Dendritic cell treated with granulocyte-macrophage colony-stimulating factor and Interleukin-4, amounts not matched to agents 40 ng/mL and 50 ng/mL, for 4 days (primary cell): Measurements from ENCODE around the gene CMTM5.

ENCODE experiments used
- H3K27ac Mint-ChIP-seq: one replicate; pipeline ENCODE4 v1.8.0; 2022; ENCODE audit warnings: mild to moderate bottlenecking, mixed read lengths
- H3K27me3 Mint-ChIP-seq: one replicate; pipeline ENCODE4 v1.8.0; 2022; ENCODE audit warnings: mild to moderate bottlenecking, mixed read lengths
- H3K36me3 Mint-ChIP-seq: one replicate; pipeline ENCODE4 v1.8.0; 2022; ENCODE audit warnings: low read depth, mixed read lengths
- H3K4me1 Mint-ChIP-seq: one replicate; pipeline ENCODE4 v1.8.0; 2022; ENCODE audit warnings: low read depth, mixed read lengths
- H3K4me3 Mint-ChIP-seq: one replicate; pipeline ENCODE4 v1.8.0; 2022; ENCODE audit warnings: mild to moderate bottlenecking, moderate library complexity, mixed read lengths
- H3K9me3 Mint-ChIP-seq: one replicate; pipeline ENCODE4 v1.8.0; 2022; ENCODE audit warnings: mixed read lengths
- intact Hi-C: fragments of 100-400 bp; cut with micrococcal nuclease; formaldehyde crosslinking; loops from one replicate; pipeline ENCODE4 v1.15.0; 2022

Gene CMTM5

GRCh38 chr14:23404331-23404900 is 27.6 kb downstream of the CMTM5 start:
- Mint-ChIP-seq H3K9me3 (no peaks in the 10 kb centered on the region), H3K4me3 (no peak overlapping the region), H3K27ac (no peak overlapping the region), H3K4me1 (peaks cover 15% of the 10 kb centered on the region), H3K36me3 (no peaks in the 10 kb centered on the region), H3K27me3 (peaks cover 1% of the 10 kb centered on the region)
- intact Hi-C loops = no loop called here

- no peak overlapping the region for H3K4me3 Mint-ChIP-seq
Measured at GRCh38 chr14:23405096-23405495, 28.2 kb downstream of the CMTM5 start.

GRCh38 chr14:23405516-23406025 is 28.7 kb downstream of the CMTM5 start:
- H3K27me3 Mint-ChIP-seq = peaks cover 3% of the 10 kb centered on the region
- no peak overlapping the region for H3K27ac Mint-ChIP-seq

More at GRCh38 chr14:23405096-23405495, 28.2 kb downstream of the CMTM5 start:
- Mint-ChIP-seq H3K4me1 (peaks cover 15% of the 10 kb centered on the region), H3K27ac (no peak overlapping the region), H3K36me3 (no peaks in the 10 kb centered on the region), H3K9me3 (no peaks in the 10 kb centered on the region), H3K27me3 (peaks cover 1% of the 10 kb centered on the region)
- intact Hi-C loops = no loop called here

GRCh38 chr14:23406244-23406643 is 29.4 kb downstream of the CMTM5 start:
- Mint-ChIP-seq H3K9me3 (no peaks in the 10 kb centered on the region), H3K27me3 (peaks cover 3% of the 10 kb centered on the region), H3K4me3 (no peak overlapping the region), H3K27ac (no peak overlapping the region), H3K4me1 (peaks cover 15% of the 10 kb centered on the region), H3K36me3 (no peaks in the 10 kb centered on the region)
- intact Hi-C loops = no loop called here

More at GRCh38 chr14:23405516-23406025, 28.7 kb downstream of the CMTM5 start:
- Mint-ChIP-seq H3K36me3 (no peaks in the 10 kb centered on the region), H3K4me1 (peaks cover 15% of the 10 kb centered on the region), H3K9me3 (no peaks in the 10 kb centered on the region), H3K4me3 (no peak overlapping the region)
- intact Hi-C loops = no loop called here

GRCh38 chr14:23406725-23407355 is 30.0 kb downstream of the CMTM5 start:
- Mint-ChIP-seq H3K4me3 (no peak overlapping the region), H3K27me3 (peaks cover 3% of the 10 kb centered on the region), H3K4me1 (peaks cover 10% of the 10 kb centered on the region), H3K27ac (no peak overlapping the region), H3K9me3 (no peaks in the 10 kb centered on the region), H3K36me3 (no peaks in the 10 kb centered on the region)
- intact Hi-C loops = no loop called here

GRCh38 chr14:23407516-23408306 is 30.9 kb downstream of the CMTM5 start, which contains the start of gene MYH6:
MYH6 (minus strand) TSS chr14:23408273; CDS start chr14:23407223, 1,050 bp downstream.
- no peak within 1 kb of the TSS for H3K4me3 Mint-ChIP-seq
- intact Hi-C loops = no loop called here
- no peaks in the 10 kb centered on the region for H3K36me3 Mint-ChIP-seq
- H3K9me3 Mint-ChIP-seq = no peaks in the 10 kb centered on the region
- H3K27me3 Mint-ChIP-seq = peaks cover 3% of the 10 kb centered on the region
- H3K4me1 Mint-ChIP-seq = peaks cover 5% of the 10 kb centered on the region
- no peak within 1 kb of the TSS for H3K27ac Mint-ChIP-seq

GRCh38 chr14:23408307-23408630 is 31.4 kb downstream of the CMTM5 start:
- H3K4me3 Mint-ChIP-seq = no peak overlapping the region
- no peaks in the 10 kb centered on the region for H3K9me3 Mint-ChIP-seq
- no peaks in the 10 kb centered on the region for H3K36me3 Mint-ChIP-seq
- H3K27ac Mint-ChIP-seq = no peak overlapping the region
- H3K4me1 Mint-ChIP-seq = no peaks in the 10 kb centered on the region
- intact Hi-C loops = no loop called here
- peaks cover 3% of the 10 kb centered on the region for H3K27me3 Mint-ChIP-seq

GRCh38 chr14:23409475-23409874 is 32.6 kb downstream of the CMTM5 start:
- Mint-ChIP-seq H3K27me3 (peaks cover 3% of the 10 kb centered on the region), H3K4me3 (no peak overlapping the region), H3K9me3 (no peaks in the 10 kb centered on the region), H3K27ac (no peak overlapping the region), H3K36me3 (no peaks in the 10 kb centered on the region), H3K4me1 (no peaks in the 10 kb centered on the region)
- intact Hi-C loops = no loop called here

- intact Hi-C loops = no loop called here
- H3K36me3 Mint-ChIP-seq = no peaks in the 10 kb centered on the region
- H3K4me1 Mint-ChIP-seq = no peaks in the 10 kb centered on the region
- peaks cover 3% of the 10 kb centered on the region for H3K27me3 Mint-ChIP-seq
- H3K9me3 Mint-ChIP-seq = no peaks in the 10 kb centered on the region
- no peak overlapping the region for H3K4me3 Mint-ChIP-seq
- H3K27ac Mint-ChIP-seq = no peak overlapping the region
Measured at GRCh38 chr14:23409966-23410635, 33.3 kb downstream of the CMTM5 start.

GRCh38 chr14:23411563-23412525 is 35.0 kb downstream of the CMTM5 start:
- H3K4me3 Mint-ChIP-seq = no peak overlapping the region

GRCh38 chr14:23413681-23414080 is 36.8 kb downstream of the CMTM5 start:
- Mint-ChIP-seq H3K9me3 (no peaks in the 10 kb centered on the region), H3K4me1 (no peaks in the 10 kb centered on the region), H3K36me3 (no peaks in the 10 kb centered on the region), H3K27me3 (peaks cover 2% of the 10 kb centered on the region), H3K4me3 (no peak overlapping the region), H3K27ac (no peak overlapping the region)
- intact Hi-C loops = no loop called here

More at GRCh38 chr14:23411563-23412525, 35.0 kb downstream of the CMTM5 start:
- H3K4me1 Mint-ChIP-seq = no peaks in the 10 kb centered on the region
- intact Hi-C loops = no loop called here
- no peak overlapping the region for H3K27ac Mint-ChIP-seq
- peaks cover 3% of the 10 kb centered on the region for H3K27me3 Mint-ChIP-seq
- H3K9me3 Mint-ChIP-seq = no peaks in the 10 kb centered on the region
- no peaks in the 10 kb centered on the region for H3K36me3 Mint-ChIP-seq

GRCh38 chr14:23414254-23414653 is 37.4 kb downstream of the CMTM5 start:
- intact Hi-C loops = no loop called here

More at GRCh38 chr14:23414254-23414653, 37.4 kb downstream of the CMTM5 start:
- no peaks in the 10 kb centered on the region for H3K36me3 Mint-ChIP-seq
- H3K9me3 Mint-ChIP-seq = no peaks in the 10 kb centered on the region
- H3K27ac Mint-ChIP-seq = no peak overlapping the region
- H3K27me3 Mint-ChIP-seq = peaks cover 2% of the 10 kb centered on the region
- no peaks in the 10 kb centered on the region for H3K4me1 Mint-ChIP-seq
- H3K4me3 Mint-ChIP-seq = no peak overlapping the region
